ENCODE data around the gene ACSM3.

ACSM3 gene

GRCh38 chr16:20838240-20838639 is 74.4 kb downstream of the ACSM3 start:
- no peak overlapping the region for H3K4me3 ChIP-seq (ENCODE audit: low read depth, low read length)
- no peak for DNase-seq (ENCODE audit: low read depth)
- TF ChIP-seq POLR2A (IDR thresholded peaks at IDR 0.05; ENCODE audit: extremely low read depth, insufficient read length) (no peak), MYC (IDR thresholded peaks at IDR 0.05; ENCODE audit: low read depth, low read length) (no peak), MAX (IDR thresholded peaks at IDR 0.05; ENCODE audit: low read depth, low read length) (no peak)
- TF ChIP-seq, protein P1, sequence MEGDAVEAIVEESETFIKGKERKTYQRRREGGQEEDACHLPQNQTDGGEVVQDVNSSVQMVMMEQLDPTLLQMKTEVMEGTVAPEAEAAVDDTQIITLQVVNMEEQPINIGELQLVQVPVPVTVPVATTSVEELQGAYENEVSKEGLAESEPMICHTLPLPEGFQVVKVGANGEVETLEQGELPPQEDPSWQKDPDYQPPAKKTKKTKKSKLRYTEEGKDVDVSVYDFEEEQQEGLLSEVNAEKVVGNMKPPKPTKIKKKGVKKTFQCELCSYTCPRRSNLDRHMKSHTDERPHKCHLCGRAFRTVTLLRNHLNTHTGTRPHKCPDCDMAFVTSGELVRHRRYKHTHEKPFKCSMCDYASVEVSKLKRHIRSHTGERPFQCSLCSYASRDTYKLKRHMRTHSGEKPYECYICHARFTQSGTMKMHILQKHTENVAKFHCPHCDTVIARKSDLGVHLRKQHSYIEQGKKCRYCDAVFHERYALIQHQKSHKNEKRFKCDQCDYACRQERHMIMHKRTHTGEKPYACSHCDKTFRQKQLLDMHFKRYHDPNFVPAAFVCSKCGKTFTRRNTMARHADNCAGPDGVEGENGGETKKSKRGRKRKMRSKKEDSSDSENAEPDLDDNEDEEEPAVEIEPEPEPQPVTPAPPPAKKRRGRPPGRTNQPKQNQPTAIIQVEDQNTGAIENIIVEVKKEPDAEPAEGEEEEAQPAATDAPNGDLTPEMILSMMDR (IDR thresholded peaks at IDR 0.05; ENCODE audit: low read depth, low read length): no peak

DNA sequence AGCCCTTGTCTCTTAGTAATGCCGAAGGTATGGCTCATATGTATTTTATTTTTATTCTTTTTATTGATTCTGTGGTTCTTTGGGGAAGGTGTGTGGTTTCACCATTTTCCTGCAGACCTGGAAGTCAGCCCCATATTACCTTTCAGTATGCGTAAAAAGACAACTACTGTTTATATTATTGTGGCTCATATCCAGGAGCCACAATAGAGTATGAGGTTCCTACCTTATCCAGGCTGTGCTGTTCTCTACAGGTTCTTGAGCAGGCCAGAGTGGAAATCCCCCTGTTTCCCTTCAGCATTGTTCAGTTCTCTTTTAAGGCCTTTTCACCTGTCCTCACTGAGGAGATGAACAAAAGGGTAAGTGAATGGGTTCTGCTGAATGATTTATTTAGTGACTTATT is 75.7 kb downstream of the ACSM3 start:
- no peak for DNase-seq (ENCODE audit: low read depth)
- H3K4me3 ChIP-seq (ENCODE audit: low read depth, low read length): no peak overlapping the region
- TF ChIP-seq POLR2A (IDR thresholded peaks at IDR 0.05; ENCODE audit: extremely low read depth, insufficient read length): no peak
- TF ChIP-seq MYC (IDR thresholded peaks at IDR 0.05; ENCODE audit: low read depth, low read length): no peak
- TF ChIP-seq MAX (IDR thresholded peaks at IDR 0.05; ENCODE audit: low read depth, low read length): no peak
- TF ChIP-seq, protein P1 (IDR thresholded peaks at IDR 0.05; ENCODE audit: low read depth, low read length): no peak

- TF ChIP-seq POLR2A (IDR thresholded peaks at IDR 0.05; ENCODE audit: extremely low read depth, insufficient read length) (no peak), MYC (IDR thresholded peaks at IDR 0.05; ENCODE audit: low read depth, low read length) (no peak), MAX (IDR thresholded peaks at IDR 0.05; ENCODE audit: low read depth, low read length) (no peak)
- TF ChIP-seq, protein P1 (IDR thresholded peaks at IDR 0.05; ENCODE audit: low read depth, low read length): no peak
- H3K4me3 ChIP-seq (ENCODE audit: low read depth, low read length): no peak overlapping the region
- no peak for DNase-seq (ENCODE audit: low read depth)
Observed at GRCh38 chr16:20844054-20844453, 80.2 kb downstream of the ACSM3 start.

- TF ChIP-seq MAX (IDR thresholded peaks at IDR 0.05; ENCODE audit: low read depth, low read length) (no peak), MYC (IDR thresholded peaks at IDR 0.05; ENCODE audit: low read depth, low read length) (no peak), POLR2A (IDR thresholded peaks at IDR 0.05; ENCODE audit: extremely low read depth, insufficient read length) (no peak)
- TF ChIP-seq, protein P1 (IDR thresholded peaks at IDR 0.05; ENCODE audit: low read depth, low read length): no peak
- H3K4me3 ChIP-seq (ENCODE audit: low read depth, low read length): no peak overlapping the region
- no peak for DNase-seq (ENCODE audit: low read depth)
Observed at GRCh38 chr16:20844588-20844987, 80.8 kb downstream of the ACSM3 start.

- no peak for DNase-seq (ENCODE audit: low read depth)
- H3K4me3 ChIP-seq (ENCODE audit: low read depth, low read length): no peak overlapping the region
- TF ChIP-seq MAX (IDR thresholded peaks at IDR 0.05; ENCODE audit: low read depth, low read length) (no peak), MYC (IDR thresholded peaks at IDR 0.05; ENCODE audit: low read depth, low read length) (no peak), POLR2A (IDR thresholded peaks at IDR 0.05; ENCODE audit: extremely low read depth, insufficient read length) (no peak)
- TF ChIP-seq, protein P1 (IDR thresholded peaks at IDR 0.05; ENCODE audit: low read depth, low read length): no peak
Observed at GRCh38 chr16:20846030-20846429, 82.2 kb downstream of the ACSM3 start.

- no peak overlapping the region for H3K4me3 ChIP-seq (ENCODE audit: low read depth, low read length)
- no peak for TF ChIP-seq MYC (IDR thresholded peaks at IDR 0.05; ENCODE audit: low read depth, low read length)
- TF ChIP-seq, protein P1 (IDR thresholded peaks at IDR 0.05; ENCODE audit: low read depth, low read length): no peak
- TF ChIP-seq POLR2A (IDR thresholded peaks at IDR 0.05; ENCODE audit: extremely low read depth, insufficient read length): no peak
- no peak for DNase-seq (ENCODE audit: low read depth)
Observed at GRCh38 chr16:20846551-20846950, 82.7 kb downstream of the ACSM3 start.

All from NB4 (cell line).